Stomach (tissue), 9 donors: ENCODE data around the gene GAS5. TPM values are rescaled to one million over a fixed set of nuclear protein-coding genes. Genes with fewer than 3 reads are reported as not detected.
"Not testable (repeated sequence)": the region's sequence is repeated elsewhere in the genome, so short reads cannot be mapped to it uniquely, and the experiment has no call there.

Experiments
- DNase-seq, 2 donors: peaks; one replicate each; pipeline versions ENCODE4 v3.0.0 to v3.0.0-alpha.2; 2013 to 2019
- H3K27ac ChIP-seq, 5 donors: fragments of 200-600 bp in 4 of 5; sonication (generic) in 4 of 5; one replicate each; pipeline ENCODE4 v1.5.1; 2013 to 2019; ENCODE audit warnings: mild to moderate bottlenecking in 1 of 5, moderate library complexity in 1 of 5
- H3K27me3 ChIP-seq, 3 donors: fragments of 200-600 bp; sonication (generic); one replicate each; pipeline ENCODE4 v1.5.1; 2017 to 2019; ENCODE audit warnings: mixed run types in 1 of 3
- H3K36me3 ChIP-seq, 4 donors: fragments of 200-600 bp; sonication (generic); 1 replicate in 3 of 4; 2 replicates in 1 of 4; pipeline ENCODE4 v1.5.1; 2016 to 2019
- H3K4me1 ChIP-seq, 4 donors: fragments of 200-600 bp; sonication (generic); one replicate each; pipeline ENCODE4 v1.5.1; 2016 to 2019
- H3K4me3 ChIP-seq, 4 donors: fragments of 200-600 bp; sonication (generic) in 3 of 4; one replicate each; pipeline ENCODE4 v1.5.1; 2016 to 2019; ENCODE audit warnings: mild to moderate bottlenecking in 1 of 4
- H3K9me3 ChIP-seq, 4 donors: fragments of 200-600 bp; sonication (generic); one replicate each; pipeline ENCODE4 v1.5.1; 2016 to 2019
- CTCF ChIP-seq, 7 experiments: fragments of 450-650 bp in 4 of 7; fragments of 200-600 bp in 3 of 7; sonication (generic) in 3 of 7; IDR thresholded peaks; one replicate each; pipeline ENCODE4 v1.5.1; 2016 to 2019; ENCODE audit warnings: antibody characterized with exemption in 7 of 7, control low read depth in 2 of 7, mild to moderate bottlenecking in 1 of 7
- EP300 ChIP-seq: sonication (generic); formaldehyde crosslinking; IDR thresholded peaks from one replicate; pipeline ENCODE4 v1.6.1; 2017; ENCODE audit warnings: antibody characterized with exemption
- POLR2A ChIP-seq, 4 donors: fragments of 450-650 bp; IDR thresholded peaks; one replicate each; pipeline ENCODE4 v1.6.1; 2016; ENCODE audit warnings: antibody characterized with exemption in 4 of 4, control low read depth in 2 of 4, mild to moderate bottlenecking in 1 of 4, moderate library complexity in 1 of 4
- POLR2AphosphoS5 ChIP-seq, 3 donors: sonication (generic); formaldehyde crosslinking; IDR thresholded peaks; one replicate each; pipeline ENCODE4 v1.6.1; 2016; ENCODE audit warnings: antibody characterized with exemption in 3 of 3
- WGBS, 5 donors: extraction: QIAGEN DNeasy Blood & Tissue Kit in 3 of 5; methylation state at CpG; one replicate each; pipeline versions ENCODE4 v1.1.5 to v1.1.7; 2013 to 2018; 5-methylcytosine and 5-hydroxymethylcytosine counted together
- intact Hi-C: fragments of 100-400 bp; cut with DNase I; formaldehyde crosslinking; loops from one replicate; pipeline ENCODE4 v1.15.1; 2023; ENCODE audit warnings: low total_unique reads
- polyA plus RNA-seq, 3 donors: library from polyadenylated mRNA; stranded (reverse); fragments of 200-250 nt; gene quantifications; one replicate each; pipeline ENCODE4 v1.2.3, GENCODE V29; 2013
- total RNA-seq, 5 donors: library from RNA; depleted of rRNA; stranded (reverse); fragments of >200 nt; gene quantifications; one replicate each; pipeline versions ENCODE4 v1.1.0 to v1.2.3, GENCODE V29; 2014 to 2016
- donor health status: healthy with polysubstance abuse.
- donor health status: Bipolar disorder and iron deficiency.
- donor health status: healthy.

The GAS5 gene
- total and polyA plus RNA-seq, 8 donors = 256 to 1,014 (median 431) TPM

- 90 to 95% (median 95%) methylated on average over 5 of the region's 5 CpGs for WGBS, 5 donors
Observed at GRCh38 chr1:173884701-173885100, 16.9 kb upstream of the GAS5 start.

GRCh38 chr1:173881117-173881516 lies 13.3 kb upstream of the GAS5 start:
- H3K27ac ChIP-seq, H3K4me1 ChIP-seq, H3K4me3 ChIP-seq, intact Hi-C loops, H3K9me3 ChIP-seq, H3K27me3 ChIP-seq, DNase-seq: not testable (repeated sequence)
- H3K36me3 ChIP-seq = peaks cover 7 to 49% (median 43%) of the 10 kb centered on the region in 4 donors
- WGBS, 5 donors = 78 to 91% (median 89%) methylated on average over 4 of the region's 4 CpGs

More at GRCh38 chr1:173884701-173885100, 16.9 kb upstream of the GAS5 start:
- Histone ChIP-seq H3K4me3 (no peak overlapping the region), H3K27ac (no peak overlapping the region), H3K9me3 (no peaks in the 10 kb centered on the region), H3K4me1 (peaks cover 0 to 11% (median 3%) of the 10 kb centered on the region in 4 donors), H3K36me3 (peaks cover 10 to 33% (median 25%) of the 10 kb centered on the region in 4 donors), H3K27me3 (no peaks in the 10 kb centered on the region)
- no peak for DNase-seq
- TF ChIP-seq EP300 = no peak
- no peak for TF ChIP-seq POLR2A (IDR thresholded peaks at IDR 0.05)
- TF ChIP-seq CTCF (IDR thresholded peaks at IDR 0.05) = no peak
- TF ChIP-seq POLR2AphosphoS5 (IDR thresholded peaks at IDR 0.05) = no peak
- intact Hi-C loops = no loop called here

- Histone ChIP-seq H3K27ac (no peak overlapping the region), H3K4me1 (no peaks in the 10 kb centered on the region), H3K36me3 (peaks cover 0 to 63% (median 57%) of the 10 kb centered on the region in 4 donors), H3K4me3 (no peak overlapping the region), H3K27me3 (no peaks in the 10 kb centered on the region), H3K9me3 (no peaks in the 10 kb centered on the region)
- DNase-seq = no peak
- TF ChIP-seq POLR2AphosphoS5 (IDR thresholded peaks at IDR 0.05) = no peak
- no peak for TF ChIP-seq EP300
- intact Hi-C loops = no loop called here
Observed at GRCh38 chr1:173878251-173878650, 10.5 kb upstream of the GAS5 start.

- Histone ChIP-seq H3K27me3 (no peaks in the 10 kb centered on the region), H3K4me3 (no peak overlapping the region), H3K36me3 (peaks cover 0 to 65% (median 59%) of the 10 kb centered on the region in 4 donors), H3K9me3 (no peaks in the 10 kb centered on the region), H3K4me1 (peaks cover 0 to 8% (median 2%) of the 10 kb centered on the region in 4 donors), H3K27ac (no peak overlapping the region)
- no peak for DNase-seq
- no peak for TF ChIP-seq POLR2A (IDR thresholded peaks at IDR 0.05)
- no peak for TF ChIP-seq CTCF (IDR thresholded peaks at IDR 0.05)
- no peak for TF ChIP-seq POLR2AphosphoS5 (IDR thresholded peaks at IDR 0.05)
- no peak for TF ChIP-seq EP300
- intact Hi-C loops = no loop called here
- 74 to 81% (median 78%) methylated on average over 5 of the region's 5 CpGs for WGBS, 5 donors
Observed at GRCh38 chr1:173876732-173877131, 8.9 kb upstream of the GAS5 start.

GRCh38 chr1:173871500-173871899 lies 3.7 kb upstream of the GAS5 start:
- intact Hi-C loops = no loop called here
- H3K4me3 ChIP-seq = no peak overlapping the region
- peaks cover 2 to 39% (median 34%) of the 10 kb centered on the region in 4 donors for H3K36me3 ChIP-seq
- H3K27ac ChIP-seq = no peak overlapping the region
- peaks cover 4 to 44% (median 27%) of the 10 kb centered on the region in 4 donors for H3K4me1 ChIP-seq
- H3K9me3 ChIP-seq = no peaks in the 10 kb centered on the region
- TF ChIP-seq POLR2AphosphoS5 (IDR thresholded peaks at IDR 0.05) = no peak
- no peak for TF ChIP-seq CTCF (IDR thresholded peaks at IDR 0.05)
- no peak for TF ChIP-seq EP300
- no peak for TF ChIP-seq POLR2A (IDR thresholded peaks at IDR 0.05)
- no peaks in the 10 kb centered on the region for H3K27me3 ChIP-seq
- DNase-seq = no peak
- WGBS, 5 donors = 45 to 92% (median 88%) methylated on average over 2 of the region's 2 CpGs
